MM.1S (cell line): ENCODE data around the gene MCF2L2.

Experiments
- EZH2phosphoT487 ChIP-seq: fragments of 300-600 bp; sonication (generic); IDR thresholded peaks from 2 replicates; pipeline ENCODE4 v1.6.1; 2018; ENCODE audit warnings: antibody characterized with exemption, low read length
- TF ChIP-seq, protein P1 (sequence below): fragments of 300-600 bp; sonication (generic); IDR thresholded peaks from 2 replicates; pipeline ENCODE4 v1.5.1; 2016; ENCODE audit warnings: antibody characterized with exemption, low read length, mixed read lengths

DNA sequence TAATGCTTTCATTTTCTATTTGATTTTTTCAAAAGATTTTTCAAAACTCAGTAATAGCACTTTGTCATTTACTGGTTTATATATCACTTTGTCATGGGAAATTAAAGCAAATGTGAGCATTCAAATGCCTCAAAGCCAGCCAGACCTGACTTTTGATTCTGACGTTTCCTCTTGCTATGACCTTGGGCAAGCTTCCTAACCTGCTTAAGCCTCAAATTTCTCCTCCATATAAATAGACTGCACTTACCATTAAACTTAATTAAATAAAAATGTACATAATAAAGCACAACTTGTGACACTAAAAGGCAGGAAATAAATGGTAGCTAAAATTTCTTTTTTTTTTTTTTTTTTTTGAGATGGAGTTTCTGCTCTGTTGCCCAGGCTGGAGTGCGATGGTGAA, 19.2 kb downstream of the MCF2L2 start:
- TF ChIP-seq, protein P1, sequence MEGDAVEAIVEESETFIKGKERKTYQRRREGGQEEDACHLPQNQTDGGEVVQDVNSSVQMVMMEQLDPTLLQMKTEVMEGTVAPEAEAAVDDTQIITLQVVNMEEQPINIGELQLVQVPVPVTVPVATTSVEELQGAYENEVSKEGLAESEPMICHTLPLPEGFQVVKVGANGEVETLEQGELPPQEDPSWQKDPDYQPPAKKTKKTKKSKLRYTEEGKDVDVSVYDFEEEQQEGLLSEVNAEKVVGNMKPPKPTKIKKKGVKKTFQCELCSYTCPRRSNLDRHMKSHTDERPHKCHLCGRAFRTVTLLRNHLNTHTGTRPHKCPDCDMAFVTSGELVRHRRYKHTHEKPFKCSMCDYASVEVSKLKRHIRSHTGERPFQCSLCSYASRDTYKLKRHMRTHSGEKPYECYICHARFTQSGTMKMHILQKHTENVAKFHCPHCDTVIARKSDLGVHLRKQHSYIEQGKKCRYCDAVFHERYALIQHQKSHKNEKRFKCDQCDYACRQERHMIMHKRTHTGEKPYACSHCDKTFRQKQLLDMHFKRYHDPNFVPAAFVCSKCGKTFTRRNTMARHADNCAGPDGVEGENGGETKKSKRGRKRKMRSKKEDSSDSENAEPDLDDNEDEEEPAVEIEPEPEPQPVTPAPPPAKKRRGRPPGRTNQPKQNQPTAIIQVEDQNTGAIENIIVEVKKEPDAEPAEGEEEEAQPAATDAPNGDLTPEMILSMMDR, result no peak
- no peak for TF ChIP-seq EZH2phosphoT487
